SK-N-SH treated with all-trans-retinoic acid at 6 μM for 48 hours (cell line): ENCODE measurements around the gene ZNF326.

Experiments
- ESRRG ChIP-seq: fragments of 250-450 bp; sonication (Bioruptor Pico); IDR thresholded peaks from 2 replicates; pipeline ENCODE4 v1.6.1; 2021; ENCODE audit warnings: mild to moderate bottlenecking
- ISL1 ChIP-seq: fragments of 250-450 bp; sonication (Bioruptor Pico); IDR thresholded peaks from 2 replicates; pipeline ENCODE4 v2.1.2; 2022; ENCODE audit warnings: mild to moderate bottlenecking, moderate library complexity
- PPARA ChIP-seq: fragments of 250-450 bp; sonication (Bioruptor Pico); IDR thresholded peaks from 2 replicates; pipeline ENCODE4 v1.5.0; 2020; ENCODE audit warnings: mild to moderate bottlenecking, borderline replicate concordance
- SNAI2 ChIP-seq: fragments of 250-450 bp; sonication (Bioruptor Pico); IDR thresholded peaks from 2 replicates; pipeline ENCODE4 v1.5.0; 2020; ENCODE audit warnings: mild to moderate bottlenecking, moderate library complexity
- TOX ChIP-seq: fragments of 250-450 bp; sonication (Bioruptor Pico); IDR thresholded peaks from 2 replicates; pipeline ENCODE4 v1.8.0; 2021; ENCODE audit warnings: mild to moderate bottlenecking, moderate library complexity, borderline replicate concordance
- ZFP3 ChIP-seq: fragments of 250-450 bp; sonication (Bioruptor Pico); IDR thresholded peaks from 2 replicates; pipeline ENCODE4 v1.5.0; 2020; ENCODE audit warnings: mild to moderate bottlenecking, moderate library complexity
- ZNF70 ChIP-seq: fragments of 450-650 bp; formaldehyde crosslinking; IDR thresholded peaks from 2 replicates; pipeline ENCODE4 v1.5.0; 2020; ENCODE audit warnings: mild to moderate bottlenecking, moderate library complexity
- TF ChIP-seq, protein P1 (sequence below): fragments of 250-450 bp; sonication (Bioruptor Pico); IDR thresholded peaks from 2 replicates; pipeline ENCODE4 v1.5.1; 2020; ENCODE audit warnings: low read depth, mild to moderate bottlenecking, moderate library complexity
- TF ChIP-seq, protein P2 (sequence below): fragments of 250-450 bp; sonication (Bioruptor Pico); IDR thresholded peaks from 2 replicates; pipeline ENCODE4 v1.5.1; 2021; ENCODE audit warnings: mild to moderate bottlenecking, moderate library complexity

GRCh38 chr1:89994231-89994804, 592 bp upstream of the ZNF326 start:
- TF ChIP-seq ISL1 (CRISPR knock-in tag) (no peak), ESRRG (CRISPR knock-in tag) (no peak), ZNF70 (no peak), SNAI2 (CRISPR knock-in tag) (no peak), TOX (CRISPR knock-in tag) (no peak), ZFP3 (CRISPR knock-in tag) (no peak), PPARA (CRISPR knock-in tag) (no peak)
- TF ChIP-seq, protein P1, sequence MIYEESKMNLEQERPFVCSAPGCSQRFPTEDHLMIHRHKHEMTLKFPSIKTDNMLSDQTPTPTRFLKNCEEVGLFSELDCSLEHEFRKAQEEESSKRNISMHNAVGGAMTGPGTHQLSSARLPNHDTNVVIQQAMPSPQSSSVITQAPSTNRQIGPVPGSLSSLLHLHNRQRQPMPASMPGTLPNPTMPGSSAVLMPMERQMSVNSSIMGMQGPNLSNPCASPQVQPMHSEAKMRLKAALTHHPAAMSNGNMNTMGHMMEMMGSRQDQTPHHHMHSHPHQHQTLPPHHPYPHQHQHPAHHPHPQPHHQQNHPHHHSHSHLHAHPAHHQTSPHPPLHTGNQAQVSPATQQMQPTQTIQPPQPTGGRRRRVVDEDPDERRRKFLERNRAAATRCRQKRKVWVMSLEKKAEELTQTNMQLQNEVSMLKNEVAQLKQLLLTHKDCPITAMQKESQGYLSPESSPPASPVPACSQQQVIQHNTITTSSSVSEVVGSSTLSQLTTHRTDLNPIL (CRISPR knock-in tag), result no peak
- TF ChIP-seq, protein P2, sequence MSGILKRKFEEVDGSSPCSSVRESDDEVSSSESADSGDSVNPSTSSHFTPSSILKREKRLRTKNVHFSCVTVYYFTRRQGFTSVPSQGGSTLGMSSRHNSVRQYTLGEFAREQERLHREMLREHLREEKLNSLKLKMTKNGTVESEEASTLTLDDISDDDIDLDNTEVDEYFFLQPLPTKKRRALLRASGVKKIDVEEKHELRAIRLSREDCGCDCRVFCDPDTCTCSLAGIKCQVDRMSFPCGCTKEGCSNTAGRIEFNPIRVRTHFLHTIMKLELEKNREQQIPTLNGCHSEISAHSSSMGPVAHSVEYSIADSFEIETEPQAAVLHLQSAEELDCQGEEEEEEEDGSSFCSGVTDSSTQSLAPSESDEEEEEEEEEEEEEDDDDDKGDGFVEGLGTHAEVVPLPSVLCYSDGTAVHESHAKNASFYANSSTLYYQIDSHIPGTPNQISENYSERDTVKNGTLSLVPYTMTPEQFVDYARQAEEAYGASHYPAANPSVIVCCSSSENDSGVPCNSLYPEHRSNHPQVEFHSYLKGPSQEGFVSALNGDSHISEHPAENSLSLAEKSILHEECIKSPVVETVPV, result no peak
